NCI-H460 (cell line): Measurements from ENCODE around the gene PPIE. TPM values are rescaled to one million over a fixed set of nuclear protein-coding genes. Genes with fewer than 3 reads are reported as not detected.

Source experiments
- DNase-seq: peaks from one replicate; pipeline ENCODE4 v3.0.0-alpha.2; 2016; ENCODE audit warnings: low read depth; ENCODE audit errors: extremely low read depth
- total RNA-seq: library from RNA; depleted of rRNA; stranded (reverse); fragments of >200 nt; shearing (Covaris generic); gene quantifications from 2 replicates; pipeline ENCODE4 v1.2.3, GENCODE V29; 2014

Gene PPIE
- total RNA-seq, 1 experiment from 2014 or later: 28.2 TPM

- DNase-seq: peak; percentile 54
Observed at GRCh38 chr1:39720094-39720999, 18.3 kb upstream of the PPIE start.

- DNase-seq: no peak
Observed at GRCh38 chr1:39721664-39722063, 17.0 kb upstream of the PPIE start.

- DNase-seq: no peak
Observed at GRCh38 chr1:39722495-39722894, 16.2 kb upstream of the PPIE start.

GRCh38 chr1:39726600-39726999, 12.1 kb upstream of the PPIE start:
- DNase-seq: no peak

GRCh38 chr1:39727221-39727931, 11.3 kb upstream of the PPIE start:
- DNase-seq: no peak

GRCh38 chr1:39727932-39728317, 10.8 kb upstream of the PPIE start:
- DNase-seq: no peak

- DNase-seq: no peak
Observed at GRCh38 chr1:39729030-39729429, 9.7 kb upstream of the PPIE start.

GRCh38 chr1:39729842-39730241, 8.8 kb upstream of the PPIE start:
- no peak for DNase-seq

- no peak for DNase-seq
Observed at GRCh38 chr1:39732730-39733129, 6.0 kb upstream of the PPIE start.

- no peak for DNase-seq
Observed at GRCh38 chr1:39733161-39733560, 5.5 kb upstream of the PPIE start.

GRCh38 chr1:39735731-39736130, 3.0 kb upstream of the PPIE start:
- no peak for DNase-seq

GRCh38 chr1:39737546-39738169, 1.0 kb upstream of the PPIE start:
- DNase-seq: no peak

- DNase-seq: no peak
Observed at GRCh38 chr1:39745016-39745670, 6.5 kb downstream of the PPIE start.

GRCh38 chr1:39751595-39751994, 12.9 kb downstream of the PPIE start:
- DNase-seq: no peak

- no peak for DNase-seq
Observed at GRCh38 chr1:39752703-39753102, 14.0 kb downstream of the PPIE start.

- DNase-seq: no peak
Observed at GRCh38 chr1:39753132-39754025, 14.7 kb downstream of the PPIE start.

- no peak for DNase-seq
Observed at GRCh38 chr1:39754026-39754570, 15.4 kb downstream of the PPIE start.

GRCh38 chr1:39754906-39755504, 16.3 kb downstream of the PPIE start:
- DNase-seq: no peak

GRCh38 chr1:39755965-39756659, 17.4 kb downstream of the PPIE start:
- no peak for DNase-seq
